Jurkat, Clone E6-1 (cell line): ENCODE results near the gene PLD3.

Experiments
- DNase-seq: peaks from one replicate; pipeline ENCODE4 v3.0.0-alpha.2; 2011; ENCODE audit warnings: low read depth, low spot score
- H3K4me3 ChIP-seq: 2 replicates; pipeline ENCODE4 v1.5.1; 2011; ENCODE audit warnings: mild to moderate bottlenecking, low read length, control low read depth, moderate library complexity

PLD3 gene

DNA sequence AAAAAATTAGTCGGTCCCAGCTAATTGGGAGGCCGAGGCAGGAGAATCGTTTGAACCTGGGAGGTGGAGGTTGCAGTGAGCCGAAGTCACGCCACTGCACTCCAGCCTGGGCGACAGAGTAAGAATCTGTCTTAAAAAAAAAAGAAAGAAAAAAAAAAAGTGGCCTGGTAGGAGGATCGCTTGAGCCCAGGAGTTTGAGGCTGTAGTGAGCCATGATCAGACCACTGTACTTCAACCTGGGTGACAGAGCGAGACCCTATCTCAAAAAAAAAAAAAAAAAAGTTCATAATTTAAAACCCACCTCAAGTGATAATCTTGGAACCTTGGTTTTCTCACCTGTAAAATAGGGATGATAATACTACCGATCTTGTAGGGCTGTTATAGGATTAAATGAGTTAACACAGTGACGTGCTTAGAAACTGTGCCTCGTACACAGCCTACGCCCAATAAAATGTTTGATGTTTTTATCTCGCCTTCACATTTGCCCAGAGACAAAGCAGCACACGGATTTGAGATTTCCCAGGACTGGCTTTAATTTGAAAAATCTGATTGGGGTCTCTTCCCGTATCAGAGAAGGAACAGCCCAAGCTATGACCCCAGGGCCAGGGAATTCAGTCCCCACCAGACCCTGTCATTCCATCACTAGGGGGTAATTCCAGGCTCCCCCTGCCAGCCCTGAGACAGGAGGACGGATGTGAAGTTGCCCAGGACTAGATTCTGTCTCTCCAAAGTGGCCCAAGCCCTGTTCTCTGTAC is 73.7 kb downstream of the PLD3 start:
- DNase-seq, result no peak
- H3K4me3 ChIP-seq, result no peak overlapping the region

DNA sequence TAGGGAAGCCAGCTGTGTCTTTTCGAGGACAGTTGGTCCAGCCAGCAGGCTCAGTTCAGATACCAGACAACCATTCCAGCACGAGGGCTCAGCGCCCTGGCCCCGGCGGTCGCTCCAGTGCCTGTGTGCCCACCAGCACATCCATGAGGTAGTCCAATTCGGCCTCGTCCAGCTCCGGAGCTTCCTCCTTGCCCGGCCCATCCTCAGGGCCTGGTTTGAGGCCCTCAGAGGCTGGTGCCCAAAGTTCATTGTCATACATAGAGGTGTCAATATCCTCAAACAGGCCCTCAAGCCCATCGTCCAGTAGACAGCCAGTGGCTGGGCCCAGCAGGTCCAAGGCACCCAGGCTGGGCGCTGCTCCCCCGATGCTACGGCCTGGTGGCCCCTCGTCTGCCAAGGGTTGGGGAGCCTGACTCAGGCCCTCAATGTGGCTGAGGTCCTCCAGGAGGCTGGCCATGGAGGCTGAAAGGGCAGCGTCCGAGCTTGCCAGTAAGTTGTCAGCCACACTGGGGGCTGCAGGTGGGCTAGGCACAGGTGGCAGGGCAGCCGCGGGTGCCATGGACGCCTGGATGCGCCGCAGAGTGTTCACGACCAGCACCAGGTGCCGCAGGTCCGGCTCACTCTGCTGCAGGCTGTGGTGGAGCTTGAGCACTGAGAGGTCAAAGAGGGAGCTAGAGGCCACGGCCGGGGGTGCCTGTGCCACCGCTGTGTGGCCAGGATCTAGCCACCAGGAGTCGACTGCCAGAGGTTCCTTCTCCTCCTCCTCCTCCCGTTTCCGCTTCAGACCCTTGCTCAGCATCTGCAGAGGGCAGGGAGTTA is 74.5 kb downstream of the PLD3 start:
- H3K4me3 ChIP-seq, result no peak overlapping the region
- no peak for DNase-seq

DNA sequence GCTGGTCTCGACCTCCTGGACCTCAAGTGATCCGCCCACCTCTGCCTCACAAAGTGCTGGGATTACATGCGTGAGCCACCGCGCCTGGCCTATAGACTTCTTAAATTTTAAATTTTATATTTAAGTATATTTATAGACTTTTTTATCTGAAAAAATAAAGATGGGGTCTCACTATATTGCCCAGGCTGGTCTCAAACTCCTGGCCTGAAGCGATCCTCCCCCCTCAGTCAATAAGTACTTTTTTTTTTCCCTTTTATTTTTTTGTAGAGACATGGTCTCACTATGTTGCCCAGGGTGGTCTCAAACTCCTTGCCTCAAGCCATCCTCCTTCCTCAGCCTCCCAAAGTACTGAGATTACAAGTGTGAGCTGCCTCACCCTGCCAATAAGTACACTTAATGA is 75.4 kb downstream of the PLD3 start:
- no peak overlapping the region for H3K4me3 ChIP-seq
- no peak for DNase-seq

DNA sequence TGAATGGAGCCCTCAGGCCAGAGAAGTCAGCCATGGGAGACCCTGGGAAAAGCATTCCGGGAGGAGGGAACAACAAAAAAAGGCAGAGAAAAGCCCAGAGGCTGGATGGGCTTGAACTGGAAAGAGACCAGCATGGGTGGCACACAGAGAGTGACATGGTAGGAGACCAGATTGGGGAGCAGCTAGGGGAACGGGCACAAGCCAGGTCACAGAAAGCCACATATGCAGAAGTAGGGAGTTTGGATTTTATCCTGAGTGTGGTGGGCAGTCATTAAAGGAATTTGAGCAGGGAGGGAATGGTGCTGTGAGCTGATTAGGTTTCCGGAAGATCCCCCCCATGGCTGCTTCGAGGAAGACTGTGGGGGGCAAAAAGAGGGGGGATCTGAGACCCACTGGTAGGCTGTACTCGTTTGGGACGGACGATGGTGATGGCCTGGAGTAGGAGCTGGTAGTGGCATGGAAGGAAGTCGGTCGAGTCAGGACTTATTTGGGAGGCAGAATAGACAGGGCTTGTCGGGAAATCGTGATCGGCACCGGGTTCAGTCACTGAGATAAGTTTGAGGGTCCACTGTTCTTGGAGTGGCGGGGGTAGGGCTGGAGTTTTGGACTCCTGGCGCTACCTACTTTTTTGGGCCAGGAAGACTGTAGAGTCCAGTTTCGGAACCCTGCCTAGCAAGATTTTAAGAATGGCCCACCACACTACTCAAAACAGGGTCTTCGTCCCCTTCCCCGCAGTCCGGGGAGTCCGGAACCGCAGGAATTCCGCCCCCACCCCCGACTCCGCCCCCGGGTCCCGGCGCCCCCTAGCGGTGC is 76.3 kb downstream of the PLD3 start:
- peak overlapping the region; percentile 73 for H3K4me3 ChIP-seq
- no peak for DNase-seq

DNA sequence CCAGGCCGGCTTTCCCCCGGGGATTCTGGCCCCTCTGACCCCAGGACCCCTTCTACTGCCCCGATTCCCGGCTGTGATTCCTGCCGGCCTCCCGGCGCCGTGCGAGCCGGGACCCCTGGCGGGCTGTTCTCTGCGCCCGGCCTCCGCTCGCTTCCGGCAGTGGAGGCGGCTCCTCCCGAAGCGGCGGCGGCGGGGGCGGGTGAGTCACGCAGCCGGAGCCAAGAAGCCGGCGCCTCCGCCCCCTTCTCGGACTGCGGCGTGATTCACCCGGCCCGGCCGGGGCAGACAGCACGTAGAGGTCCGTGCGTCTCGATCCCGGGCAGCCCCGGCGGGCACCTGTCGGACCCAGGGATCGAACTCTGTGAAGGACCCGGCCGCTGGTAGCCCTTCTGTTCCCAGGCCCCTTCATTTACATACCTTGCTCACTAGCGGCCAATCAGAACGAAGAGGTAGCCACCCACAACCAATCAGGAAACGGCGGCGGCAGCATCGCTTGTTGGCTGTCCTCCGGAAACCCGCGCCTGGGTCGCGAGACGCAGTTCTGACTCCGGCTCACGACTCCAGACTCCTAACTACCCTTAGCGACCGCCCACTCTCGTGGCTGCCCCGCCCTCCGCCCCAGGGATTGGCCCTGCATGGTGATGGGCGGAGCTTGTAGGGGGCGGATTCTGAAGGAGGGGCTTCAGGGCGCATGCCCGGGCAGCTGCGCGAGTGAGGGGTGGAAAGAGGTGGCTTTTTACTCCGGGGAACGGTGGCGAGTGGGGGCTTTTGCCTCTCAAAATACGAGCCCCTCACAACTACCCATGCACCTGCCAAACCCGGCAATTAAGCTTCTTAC is 77.2 kb downstream of the PLD3 start, which contains the start of gene SERTAD1:
TSS of gene SERTAD1 (minus strand) at position 543 of the 838 bp plus-strand sequence. CDS start 2,446 bp downstream, outside the sequence.
- peak within 1 kb of the TSS; percentile 73 for H3K4me3 ChIP-seq
- peak; percentile 99 for DNase-seq
